Subcutaneous adipose tissue (tissue), 4 donors: Measurements from ENCODE around the gene ZNF341. TPM values are rescaled to one million over a fixed set of nuclear protein-coding genes. Genes with fewer than 3 reads are reported as not detected.

Experiments used
- total RNA-seq, 4 donors: library from RNA; depleted of rRNA; stranded (reverse); fragments of >200 nt; gene quantifications; one replicate each; pipeline ENCODE4 v1.1.0, GENCODE V29; 2016
- TF ChIP-seq, protein P1 (sequence below): fragments of 450-650 bp; IDR thresholded peaks from one replicate; pipeline ENCODE4 v1.5.1; 2016; ENCODE audit warnings: low read depth, mild to moderate bottlenecking, control low read depth, antibody characterized with exemption, moderate library complexity

The ZNF341 gene
- total RNA-seq, 4 donors from 2014 or later = 0.65 to 2.8 (median 1.1) TPM

- TF ChIP-seq, protein P1, sequence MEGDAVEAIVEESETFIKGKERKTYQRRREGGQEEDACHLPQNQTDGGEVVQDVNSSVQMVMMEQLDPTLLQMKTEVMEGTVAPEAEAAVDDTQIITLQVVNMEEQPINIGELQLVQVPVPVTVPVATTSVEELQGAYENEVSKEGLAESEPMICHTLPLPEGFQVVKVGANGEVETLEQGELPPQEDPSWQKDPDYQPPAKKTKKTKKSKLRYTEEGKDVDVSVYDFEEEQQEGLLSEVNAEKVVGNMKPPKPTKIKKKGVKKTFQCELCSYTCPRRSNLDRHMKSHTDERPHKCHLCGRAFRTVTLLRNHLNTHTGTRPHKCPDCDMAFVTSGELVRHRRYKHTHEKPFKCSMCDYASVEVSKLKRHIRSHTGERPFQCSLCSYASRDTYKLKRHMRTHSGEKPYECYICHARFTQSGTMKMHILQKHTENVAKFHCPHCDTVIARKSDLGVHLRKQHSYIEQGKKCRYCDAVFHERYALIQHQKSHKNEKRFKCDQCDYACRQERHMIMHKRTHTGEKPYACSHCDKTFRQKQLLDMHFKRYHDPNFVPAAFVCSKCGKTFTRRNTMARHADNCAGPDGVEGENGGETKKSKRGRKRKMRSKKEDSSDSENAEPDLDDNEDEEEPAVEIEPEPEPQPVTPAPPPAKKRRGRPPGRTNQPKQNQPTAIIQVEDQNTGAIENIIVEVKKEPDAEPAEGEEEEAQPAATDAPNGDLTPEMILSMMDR = no peak
These were observed 87.7 kb downstream of the ZNF341 start for GRCh38 chr20:33819456-33819855.

- TF ChIP-seq, protein P1 = no peak
These were observed 88.6 kb downstream of the ZNF341 start for GRCh38 chr20:33820362-33820761.

DNA sequence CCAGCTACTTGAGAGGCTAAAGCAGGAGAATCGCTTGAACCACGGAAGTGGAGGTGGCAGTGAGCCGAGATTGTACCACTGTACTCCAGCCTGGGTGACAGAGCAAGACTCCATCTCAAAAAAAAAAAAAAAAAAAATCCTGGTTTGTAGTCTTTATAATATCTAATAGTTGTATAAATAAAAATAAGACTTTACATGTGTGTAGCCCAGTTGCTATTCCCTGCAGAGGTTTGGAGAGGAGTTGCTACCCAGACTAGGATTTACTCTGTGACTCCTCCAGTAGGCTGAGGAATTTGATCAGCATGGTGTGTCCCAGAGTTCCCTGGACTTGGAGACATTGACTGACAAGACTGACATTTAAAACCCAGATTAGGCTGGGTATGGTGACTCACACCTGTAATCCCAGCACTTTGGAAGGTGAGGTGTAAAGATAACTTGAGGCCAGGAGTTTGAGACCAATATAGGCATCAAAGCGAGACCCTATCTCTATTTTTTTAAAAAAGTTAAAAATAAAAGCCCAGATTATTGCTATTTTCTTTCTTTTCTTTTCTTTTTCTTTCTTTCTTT lies 89.6 kb downstream of the ZNF341 start:
- TF ChIP-seq, protein P1 = no peak

DNA sequence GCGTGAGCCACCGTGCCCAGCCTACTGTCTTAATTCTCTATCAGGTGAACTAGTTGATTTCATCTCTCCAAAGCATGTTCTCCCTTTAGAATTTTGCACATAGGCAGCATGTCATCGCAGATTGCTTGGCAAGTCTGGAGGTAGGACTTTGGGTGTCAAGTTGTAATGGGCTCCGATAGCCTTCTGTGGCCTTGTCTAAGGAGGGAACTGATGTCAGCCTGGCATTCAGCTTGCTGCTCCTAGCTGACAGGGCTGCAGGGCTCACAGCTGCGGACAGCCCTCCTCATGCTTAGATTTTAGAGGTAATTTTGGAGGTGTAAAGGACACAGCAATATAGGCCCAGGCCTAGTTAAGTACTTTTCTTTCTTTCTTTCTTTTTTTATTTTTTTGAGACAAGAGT lies 90.6 kb downstream of the ZNF341 start:
- TF ChIP-seq, protein P1 = no peak

DNA sequence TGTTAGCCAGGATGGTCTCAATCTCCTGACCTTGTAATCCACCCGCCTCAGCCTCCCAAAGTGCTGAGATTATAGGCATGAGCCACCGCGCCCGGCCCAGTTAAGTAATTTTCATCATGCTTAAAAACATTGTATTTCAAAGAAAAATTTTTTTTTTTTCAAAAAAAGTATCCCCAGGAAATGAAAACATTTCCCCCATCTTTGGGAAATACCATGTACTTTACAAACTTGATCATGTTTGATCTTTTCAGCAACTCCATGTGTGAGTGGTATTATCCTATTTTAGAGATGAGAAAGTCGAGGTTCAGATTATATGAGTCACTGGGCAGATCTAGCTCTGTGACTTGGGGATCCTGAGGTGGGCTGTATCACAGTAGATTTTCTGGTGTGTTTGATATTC lies 91.2 kb downstream of the ZNF341 start:
- TF ChIP-seq, protein P1 = no peak

DNA sequence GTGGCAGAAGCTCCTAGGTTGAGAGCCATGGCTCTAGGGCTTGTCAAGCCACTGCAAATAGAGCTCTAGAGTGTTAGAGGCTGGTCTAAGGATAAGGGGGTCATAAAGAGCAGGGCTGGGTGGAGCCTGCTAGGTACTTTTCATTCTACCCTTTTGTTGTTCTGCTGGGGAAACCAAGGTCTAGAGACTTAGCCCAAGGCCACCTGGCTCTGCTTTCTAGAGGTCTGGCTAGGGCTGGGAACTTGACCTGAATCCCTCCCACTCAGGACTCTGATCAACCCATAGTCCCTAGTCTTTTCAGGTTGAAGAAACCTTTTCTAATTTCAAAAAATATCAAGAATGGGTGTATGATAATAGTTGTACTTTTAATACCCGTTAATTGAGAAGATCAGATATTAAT lies 93.1 kb downstream of the ZNF341 start:
- TF ChIP-seq, protein P1 = no peak

- TF ChIP-seq, protein P1 = no peak
These were observed 93.8 kb downstream of the ZNF341 start for GRCh38 chr20:33825340-33826269.
